SU-DHL-6 (cell line): Measurements from ENCODE around the gene KCNQ4.

ENCODE experiments used
- EZH2phosphoT487 ChIP-seq: fragments of 200-600 bp; sonication (generic), shearing (Covaris generic); conservative IDR thresholded peaks from 2 replicates; pipeline ENCODE4 v1.6.1; 2018; ENCODE audit warnings: mild to moderate bottlenecking, antibody characterized with exemption, low read length, moderate library complexity, mixed read lengths
- TF ChIP-seq, protein P1 (sequence below): fragments of 200-600 bp; sonication (generic); IDR thresholded peaks from one replicate; pipeline ENCODE4 v1.5.1; 2017; ENCODE audit warnings: antibody characterized with exemption, mild to moderate bottlenecking, low read length, moderate library complexity; ENCODE audit not compliant: insufficient read depth, poor library complexity, severe bottlenecking

DNA sequence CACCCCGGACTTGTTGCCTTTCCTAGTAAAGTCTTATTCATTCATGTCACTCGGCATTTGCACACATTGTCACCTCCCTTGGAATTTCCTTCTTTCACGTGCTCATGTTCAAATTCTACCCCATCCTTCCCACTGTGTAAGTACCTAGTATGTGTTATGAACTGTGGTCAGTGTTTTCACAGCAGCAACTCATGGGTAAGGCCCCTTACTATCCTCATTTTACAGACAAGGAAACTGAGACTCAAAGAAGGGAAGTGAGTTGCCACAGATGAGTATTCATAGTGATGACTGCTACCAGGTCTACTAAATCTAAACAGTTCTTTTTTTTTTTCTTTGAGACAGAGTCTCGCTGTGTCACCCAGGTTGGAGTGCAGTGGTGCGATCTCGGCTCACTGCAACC, 68.1 kb downstream of the KCNQ4 start:
- TF ChIP-seq, protein P1, sequence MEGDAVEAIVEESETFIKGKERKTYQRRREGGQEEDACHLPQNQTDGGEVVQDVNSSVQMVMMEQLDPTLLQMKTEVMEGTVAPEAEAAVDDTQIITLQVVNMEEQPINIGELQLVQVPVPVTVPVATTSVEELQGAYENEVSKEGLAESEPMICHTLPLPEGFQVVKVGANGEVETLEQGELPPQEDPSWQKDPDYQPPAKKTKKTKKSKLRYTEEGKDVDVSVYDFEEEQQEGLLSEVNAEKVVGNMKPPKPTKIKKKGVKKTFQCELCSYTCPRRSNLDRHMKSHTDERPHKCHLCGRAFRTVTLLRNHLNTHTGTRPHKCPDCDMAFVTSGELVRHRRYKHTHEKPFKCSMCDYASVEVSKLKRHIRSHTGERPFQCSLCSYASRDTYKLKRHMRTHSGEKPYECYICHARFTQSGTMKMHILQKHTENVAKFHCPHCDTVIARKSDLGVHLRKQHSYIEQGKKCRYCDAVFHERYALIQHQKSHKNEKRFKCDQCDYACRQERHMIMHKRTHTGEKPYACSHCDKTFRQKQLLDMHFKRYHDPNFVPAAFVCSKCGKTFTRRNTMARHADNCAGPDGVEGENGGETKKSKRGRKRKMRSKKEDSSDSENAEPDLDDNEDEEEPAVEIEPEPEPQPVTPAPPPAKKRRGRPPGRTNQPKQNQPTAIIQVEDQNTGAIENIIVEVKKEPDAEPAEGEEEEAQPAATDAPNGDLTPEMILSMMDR, result no peak
- no peak for TF ChIP-seq EZH2phosphoT487
